Ovary (tissue), 9 donors: ENCODE data around the gene XYLT1. TPM values are rescaled to one million over a fixed set of nuclear protein-coding genes. Genes with fewer than 3 reads are reported as not detected.

ENCODE experiments used
- DNase-seq, 5 donors: peaks; one replicate each; pipeline ENCODE4 v3.0.0-alpha.2; 2019 to 2020
- H3K27ac ChIP-seq, 2 donors: fragments of 200-600 bp; one replicate each; pipeline versions ENCODE4 v1.5.1 to v1.8.0; 2019 to 2022
- H3K27me3 ChIP-seq: fragments of 200-600 bp; one replicate; pipeline ENCODE4 v1.8.0; 2022
- H3K36me3 ChIP-seq: fragments of 200-600 bp; sonication (generic); one replicate; pipeline ENCODE4 v1.5.1; 2019
- H3K4me1 ChIP-seq: one replicate; pipeline ENCODE4 v1.8.1; 2013; ENCODE audit warnings: mild to moderate bottlenecking, moderate library complexity; ENCODE audit not compliant: insufficient read depth
- H3K4me3 ChIP-seq: fragments of 200-600 bp; sonication (generic); one replicate; pipeline ENCODE4 v1.5.1; 2017
- H3K9me3 ChIP-seq, 2 donors: fragments of 200-600 bp in 1 of 2; sonication (generic) in 1 of 2; one replicate each; pipeline versions ENCODE4 v1.5.1 to v1.8.1; 2013 to 2019; ENCODE audit warnings: mild to moderate bottlenecking in 1 of 2, moderate library complexity in 1 of 2
- EP300 ChIP-seq: sonication (generic); formaldehyde crosslinking; IDR thresholded peaks from one replicate; pipeline ENCODE4 v1.6.1; 2017; ENCODE audit warnings: antibody characterized with exemption
- POLR2A ChIP-seq: fragments of 450-650 bp; IDR thresholded peaks from one replicate; pipeline ENCODE4 v1.6.1; 2017; ENCODE audit warnings: antibody characterized with exemption, mild to moderate bottlenecking, moderate library complexity
- WGBS, 3 donors: extraction: QIAGEN DNeasy Blood & Tissue Kit in 1 of 3; methylation state at CpG; one replicate each; pipeline versions ENCODE4 v1.1.5 to v1.1.7; 2013 to 2017; 5-methylcytosine and 5-hydroxymethylcytosine counted together
- intact Hi-C, 4 donors: fragments of 100-400 bp; cut with DNase I; formaldehyde crosslinking; loops; one replicate each; pipeline versions ENCODE4 v1.11.0 to v1.15.1; 2022 to 2023
- polyA plus RNA-seq, 2 donors: library from polyadenylated mRNA; stranded (reverse); fragments of 200-250 nt in 1 of 2; fragments of 350-450 nt in 1 of 2; fragmentation: Illumina TruSeq in 1 of 2; extraction: RNeasy Lipid Tissue Mini Kit (QIAGEN cat#74804) in 1 of 2; gene quantifications; one replicate each; pipeline ENCODE4 v1.2.3, GENCODE V29; 2013 to 2014
- total RNA-seq, 7 donors: library from RNA; depleted of rRNA in 2 of 7; stranded (reverse); fragments of >200 nt in 2 of 7; fragmentation: NEBNext Ultra II Directional in 3 of 7; extraction: Animal tissue kit (Norgen Biotek cat#: 25700) in 3 of 7; gene quantifications; one replicate each; pipeline versions ENCODE4 v1.1.0 to v1.2.4, GENCODE V29; 2016 to 2023
- TF ChIP-seq, protein P1 (sequence below), 3 donors: fragments of 450-650 bp in 2 of 3; fragments of 200-600 bp in 1 of 3; IDR thresholded peaks; one replicate each; pipeline versions ENCODE4 v1.5.1 to v1.8.0; 2016 to 2022; ENCODE audit warnings: antibody characterized with exemption in 3 of 3, mild to moderate bottlenecking in 1 of 3
- donor health status: DM: no; HTN: no; CAD: no; lungs with moderate emphysema.
- donor health status: DM: no; HTN: no; CAD: no.
- donor health status: Bipolar disorder and iron deficiency.
- donor health status: DM: yes; HTN: yes; CAD: no.
- donor health status: DM: no; HTN: no; CAD: no.
- donor health status: DM: yes; HTN: yes; CAD: no.

The XYLT1 gene
- total and polyA plus RNA-seq, 9 donors: 3.2 to 38.0 (median 17.3) TPM

DNA sequence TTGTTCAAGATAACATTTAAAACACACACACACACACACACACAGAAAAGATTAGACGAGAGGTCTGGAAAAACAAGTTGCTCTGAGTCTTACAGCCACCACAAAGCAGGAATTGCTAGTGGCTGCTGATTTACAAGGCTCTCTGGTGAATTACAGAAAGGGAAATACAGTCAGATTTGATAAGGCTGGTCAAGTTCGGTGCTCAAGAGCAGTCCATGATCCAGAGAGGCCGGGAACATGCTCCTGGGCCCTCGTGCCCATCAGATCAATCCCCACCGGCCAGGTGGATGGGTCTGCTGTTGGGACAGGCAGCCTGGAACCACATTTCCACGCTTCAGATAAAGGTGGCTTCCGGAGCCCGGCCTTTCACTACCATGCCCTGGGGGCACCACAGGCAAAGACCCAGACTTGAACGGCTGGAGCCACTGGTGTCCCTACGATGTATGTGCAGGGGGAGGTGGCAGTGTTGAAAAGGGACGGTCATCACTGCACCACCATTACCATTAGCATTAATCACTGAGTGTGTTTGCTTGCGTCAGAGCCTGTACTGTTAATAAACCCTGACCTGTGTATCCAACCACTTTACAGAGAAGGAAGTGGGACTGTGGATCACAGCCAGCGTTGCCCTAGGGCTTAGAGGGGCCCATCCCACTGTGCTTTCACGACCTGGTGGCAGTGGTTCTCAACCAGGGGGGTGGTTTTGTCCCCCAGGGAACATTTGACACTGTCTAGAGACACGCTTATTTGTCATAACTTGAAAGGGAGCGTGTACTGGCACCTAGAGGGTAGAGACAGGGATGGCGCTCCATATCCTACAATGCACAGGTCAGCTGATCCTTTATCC is 95.1 kb downstream of the XYLT1 start:
- H3K4me1 ChIP-seq: peaks cover 11% of the 10 kb centered on the region
- TF ChIP-seq, protein P1, sequence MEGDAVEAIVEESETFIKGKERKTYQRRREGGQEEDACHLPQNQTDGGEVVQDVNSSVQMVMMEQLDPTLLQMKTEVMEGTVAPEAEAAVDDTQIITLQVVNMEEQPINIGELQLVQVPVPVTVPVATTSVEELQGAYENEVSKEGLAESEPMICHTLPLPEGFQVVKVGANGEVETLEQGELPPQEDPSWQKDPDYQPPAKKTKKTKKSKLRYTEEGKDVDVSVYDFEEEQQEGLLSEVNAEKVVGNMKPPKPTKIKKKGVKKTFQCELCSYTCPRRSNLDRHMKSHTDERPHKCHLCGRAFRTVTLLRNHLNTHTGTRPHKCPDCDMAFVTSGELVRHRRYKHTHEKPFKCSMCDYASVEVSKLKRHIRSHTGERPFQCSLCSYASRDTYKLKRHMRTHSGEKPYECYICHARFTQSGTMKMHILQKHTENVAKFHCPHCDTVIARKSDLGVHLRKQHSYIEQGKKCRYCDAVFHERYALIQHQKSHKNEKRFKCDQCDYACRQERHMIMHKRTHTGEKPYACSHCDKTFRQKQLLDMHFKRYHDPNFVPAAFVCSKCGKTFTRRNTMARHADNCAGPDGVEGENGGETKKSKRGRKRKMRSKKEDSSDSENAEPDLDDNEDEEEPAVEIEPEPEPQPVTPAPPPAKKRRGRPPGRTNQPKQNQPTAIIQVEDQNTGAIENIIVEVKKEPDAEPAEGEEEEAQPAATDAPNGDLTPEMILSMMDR (IDR thresholded peaks at IDR 0.05): no peak
- no peak for TF ChIP-seq POLR2A
- TF ChIP-seq EP300: no peak
- no peak overlapping the region for H3K4me3 ChIP-seq
- no peak overlapping the region for H3K27ac ChIP-seq
- intact Hi-C loops: no loop called here
- WGBS, 3 donors: 84 to 90% (median 85%) methylated on average over 17 of the region's 17 CpGs
- no peaks in the 10 kb centered on the region for H3K9me3 ChIP-seq
- DNase-seq: no peak
- H3K36me3 ChIP-seq: no peaks in the 10 kb centered on the region
- no peaks in the 10 kb centered on the region for H3K27me3 ChIP-seq

DNA sequence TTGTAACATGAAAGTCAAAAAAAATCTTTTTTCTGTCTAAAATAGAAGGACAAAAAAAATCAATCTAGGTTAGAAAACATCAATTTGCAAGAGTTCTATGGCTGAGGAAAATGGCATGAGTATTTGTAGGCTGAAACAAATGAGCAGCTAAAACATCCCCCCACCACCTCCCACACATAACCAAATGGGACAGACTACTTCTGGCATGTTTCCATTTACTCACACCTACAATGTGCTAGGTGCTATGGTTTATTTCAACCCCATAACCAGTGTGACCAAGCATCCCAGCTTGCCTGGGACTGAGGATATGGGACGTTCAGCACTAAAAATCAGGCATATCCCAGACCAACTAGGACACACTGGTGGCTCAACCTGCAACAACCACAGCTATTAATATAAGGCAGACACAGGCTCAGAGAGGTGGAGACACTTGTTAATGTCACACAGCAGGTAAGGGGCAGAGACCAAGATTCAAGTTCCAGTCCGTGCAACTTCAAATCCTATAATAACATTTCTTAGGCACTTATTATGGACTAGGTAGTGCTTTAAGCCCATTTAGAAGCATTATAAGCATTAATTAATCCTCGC is 96.0 kb downstream of the XYLT1 start:
- Histone ChIP-seq H3K4me3 (no peak overlapping the region), H3K36me3 (no peaks in the 10 kb centered on the region), H3K9me3 (no peaks in the 10 kb centered on the region), H3K27ac (no peak overlapping the region), H3K4me1 (peaks cover 12% of the 10 kb centered on the region), H3K27me3 (no peaks in the 10 kb centered on the region)
- intact Hi-C loops: no loop called here
- WGBS, 3 donors: 94 to 97% (median 95%) methylated on average over 3 of the region's 3 CpGs
- no peak for DNase-seq
- TF ChIP-seq POLR2A: no peak
- TF ChIP-seq, protein P1 (IDR thresholded peaks at IDR 0.05): no peak
- TF ChIP-seq EP300: no peak

DNA sequence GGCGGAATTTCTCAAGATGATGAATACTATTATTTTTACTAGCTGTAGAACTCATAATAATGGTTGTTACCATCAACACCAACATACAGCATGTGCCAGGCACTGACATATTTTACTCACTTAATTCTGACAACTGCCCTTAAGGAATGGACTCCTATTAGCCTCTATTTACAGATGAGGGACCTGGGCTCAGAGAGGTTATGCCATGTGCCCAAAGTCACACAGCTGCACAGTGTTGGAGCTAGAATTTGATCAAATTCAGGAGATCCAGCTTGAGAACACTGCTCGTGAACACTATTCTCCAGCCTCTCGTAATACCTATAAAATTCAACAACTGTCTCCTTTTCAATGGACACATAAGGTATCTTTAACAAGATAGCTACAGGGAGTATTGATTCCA is 97.2 kb downstream of the XYLT1 start:
- Histone ChIP-seq H3K36me3 (no peaks in the 10 kb centered on the region), H3K4me3 (no peak overlapping the region), H3K9me3 (no peaks in the 10 kb centered on the region), H3K27ac (no peak overlapping the region), H3K4me1 (peaks cover 9% of the 10 kb centered on the region), H3K27me3 (no peaks in the 10 kb centered on the region)
- intact Hi-C loops: no loop called here
- 96 to 100% (median 97%) methylated on average over 3 of the region's 3 CpGs for WGBS, 3 donors
- no peak for TF ChIP-seq EP300
- TF ChIP-seq, protein P1 (IDR thresholded peaks at IDR 0.05): no peak
- DNase-seq: no peak

DNA sequence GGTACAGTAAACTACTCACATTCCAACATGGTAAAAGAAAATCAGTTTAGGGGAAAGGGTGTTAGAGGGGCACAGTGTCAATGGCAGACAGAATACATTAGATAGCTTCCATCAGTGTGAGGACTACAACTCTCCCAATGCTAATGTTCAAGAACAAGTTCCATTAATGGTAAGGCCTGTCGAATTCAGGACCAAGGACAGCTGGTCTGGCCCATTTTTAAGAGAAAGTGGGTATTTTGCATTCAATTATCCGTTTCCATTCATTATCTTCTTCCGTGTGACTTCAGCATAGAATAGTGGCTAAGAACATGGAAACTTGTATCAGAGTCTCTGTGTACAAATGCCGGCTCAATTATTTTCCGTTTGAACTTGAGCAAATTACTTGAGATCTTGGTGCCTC is 98.4 kb downstream of the XYLT1 start:
- TF ChIP-seq, protein P1 (IDR thresholded peaks at IDR 0.05): no peak
- TF ChIP-seq POLR2A (no peak), EP300 (no peak)
- DNase-seq: no peak
- no peaks in the 10 kb centered on the region for H3K27me3 ChIP-seq
- H3K36me3 ChIP-seq: no peaks in the 10 kb centered on the region
- H3K27ac ChIP-seq: no peak overlapping the region
- peaks cover 5% of the 10 kb centered on the region for H3K4me1 ChIP-seq
- intact Hi-C loops: no loop called here
- WGBS, 3 donors: 67 to 71% (median 70%) methylated on average over 5 of the region's 5 CpGs
- no peaks in the 10 kb centered on the region for H3K9me3 ChIP-seq
- no peak overlapping the region for H3K4me3 ChIP-seq
